ENCODE measurements around the gene ARHGEF5.
"Not testable (repeated sequence)": the region's sequence is repeated elsewhere in the genome, so short reads cannot be mapped to it uniquely, and the experiment has no call there.

ARHGEF5 gene

GRCh38 chr7:144355176-144355822 is at the start of gene ARHGEF5:
Gene ARHGEF5 (plus strand): TSS chr7:144355402. CDS start chr7:144362670, 7,268 bp downstream.
- not testable (repeated sequence) for H3K4me3 ChIP-seq (ENCODE audit: low read length); H3K9ac ChIP-seq (ENCODE audit: low read length); H3K27me3 ChIP-seq (replicated peaks; ENCODE audit: control insufficient read depth, insufficient read depth, low read length); DNase-seq (ENCODE audit: low read depth); H3K9me3 ChIP-seq (ENCODE audit: control insufficient read depth, low read length); H3K36me3 ChIP-seq (ENCODE audit: control insufficient read depth, insufficient read depth, low read length, severe bottlenecking)
- peaks cover 10% of the 10 kb centered on the region for H3K4me1 ChIP-seq (ENCODE audit: control insufficient read depth, insufficient read depth, low read length)

GRCh38 chr7:144309702-144310101 is 45.5 kb upstream of the ARHGEF5 start:
- not testable (repeated sequence) for H3K27me3 ChIP-seq (replicated peaks; ENCODE audit: control insufficient read depth, insufficient read depth, low read length); H3K9me3 ChIP-seq (ENCODE audit: control insufficient read depth, low read length); H3K4me1 ChIP-seq (ENCODE audit: control insufficient read depth, insufficient read depth, low read length); H3K4me3 ChIP-seq (ENCODE audit: low read length); H3K36me3 ChIP-seq (ENCODE audit: control insufficient read depth, insufficient read depth, low read length, severe bottlenecking); DNase-seq (ENCODE audit: low read depth); H3K9ac ChIP-seq (ENCODE audit: low read length)

GRCh38 chr7:144311218-144311617 is 44.0 kb upstream of the ARHGEF5 start:
- H3K9me3 ChIP-seq (ENCODE audit: control insufficient read depth, low read length); H3K4me1 ChIP-seq (ENCODE audit: control insufficient read depth, insufficient read depth, low read length); H3K27me3 ChIP-seq (replicated peaks; ENCODE audit: control insufficient read depth, insufficient read depth, low read length); H3K9ac ChIP-seq (ENCODE audit: low read length); DNase-seq (ENCODE audit: low read depth); H3K4me3 ChIP-seq (ENCODE audit: low read length); H3K36me3 ChIP-seq (ENCODE audit: control insufficient read depth, insufficient read depth, low read length, severe bottlenecking): not testable (repeated sequence)

GRCh38 chr7:144311872-144312469 is 43.2 kb upstream of the ARHGEF5 start, which contains the start of gene OR2A1:
Gene OR2A1 (plus strand): TSS chr7:144312419. CDS start chr7:144318125, 5,706 bp downstream.
- not testable (repeated sequence) for DNase-seq (ENCODE audit: low read depth); H3K4me3 ChIP-seq (ENCODE audit: low read length)

GRCh38 chr7:144317537-144317936 is 37.7 kb upstream of the ARHGEF5 start:
- H3K4me1 ChIP-seq (ENCODE audit: control insufficient read depth, insufficient read depth, low read length); H3K36me3 ChIP-seq (ENCODE audit: control insufficient read depth, insufficient read depth, low read length, severe bottlenecking); H3K27me3 ChIP-seq (replicated peaks; ENCODE audit: control insufficient read depth, insufficient read depth, low read length); H3K9me3 ChIP-seq (ENCODE audit: control insufficient read depth, low read length); DNase-seq (ENCODE audit: low read depth); H3K4me3 ChIP-seq (ENCODE audit: low read length); H3K9ac ChIP-seq (ENCODE audit: low read length): not testable (repeated sequence)

More at GRCh38 chr7:144311872-144312469, 43.2 kb upstream of the ARHGEF5 start, which contains the start of gene OR2A1:
- H3K9me3 ChIP-seq (ENCODE audit: control insufficient read depth, low read length); H3K9ac ChIP-seq (ENCODE audit: low read length); H3K4me1 ChIP-seq (ENCODE audit: control insufficient read depth, insufficient read depth, low read length); H3K27me3 ChIP-seq (replicated peaks; ENCODE audit: control insufficient read depth, insufficient read depth, low read length); H3K36me3 ChIP-seq (ENCODE audit: control insufficient read depth, insufficient read depth, low read length, severe bottlenecking): not testable (repeated sequence)

GRCh38 chr7:144319547-144319946 is 35.7 kb upstream of the ARHGEF5 start:
- DNase-seq (ENCODE audit: low read depth); H3K36me3 ChIP-seq (ENCODE audit: control insufficient read depth, insufficient read depth, low read length, severe bottlenecking); H3K4me3 ChIP-seq (ENCODE audit: low read length); H3K27me3 ChIP-seq (replicated peaks; ENCODE audit: control insufficient read depth, insufficient read depth, low read length); H3K9me3 ChIP-seq (ENCODE audit: control insufficient read depth, low read length); H3K9ac ChIP-seq (ENCODE audit: low read length); H3K4me1 ChIP-seq (ENCODE audit: control insufficient read depth, insufficient read depth, low read length): not testable (repeated sequence)

- not testable (repeated sequence) for H3K4me3 ChIP-seq (ENCODE audit: low read length); H3K27me3 ChIP-seq (replicated peaks; ENCODE audit: control insufficient read depth, insufficient read depth, low read length); DNase-seq (ENCODE audit: low read depth); H3K9me3 ChIP-seq (ENCODE audit: control insufficient read depth, low read length); H3K4me1 ChIP-seq (ENCODE audit: control insufficient read depth, insufficient read depth, low read length); H3K9ac ChIP-seq (ENCODE audit: low read length); H3K36me3 ChIP-seq (ENCODE audit: control insufficient read depth, insufficient read depth, low read length, severe bottlenecking)
These were observed 33.5 kb upstream of the ARHGEF5 start for GRCh38 chr7:144321677-144322206.

- H3K4me3 ChIP-seq (ENCODE audit: low read length); DNase-seq (ENCODE audit: low read depth); H3K4me1 ChIP-seq (ENCODE audit: control insufficient read depth, insufficient read depth, low read length); H3K9ac ChIP-seq (ENCODE audit: low read length); H3K27me3 ChIP-seq (replicated peaks; ENCODE audit: control insufficient read depth, insufficient read depth, low read length); H3K9me3 ChIP-seq (ENCODE audit: control insufficient read depth, low read length); H3K36me3 ChIP-seq (ENCODE audit: control insufficient read depth, insufficient read depth, low read length, severe bottlenecking): not testable (repeated sequence)
These were observed 31.8 kb upstream of the ARHGEF5 start for GRCh38 chr7:144323359-144323758.

- H3K9me3 ChIP-seq (ENCODE audit: control insufficient read depth, low read length); H3K27me3 ChIP-seq (replicated peaks; ENCODE audit: control insufficient read depth, insufficient read depth, low read length); DNase-seq (ENCODE audit: low read depth); H3K36me3 ChIP-seq (ENCODE audit: control insufficient read depth, insufficient read depth, low read length, severe bottlenecking); H3K4me3 ChIP-seq (ENCODE audit: low read length); H3K4me1 ChIP-seq (ENCODE audit: control insufficient read depth, insufficient read depth, low read length); H3K9ac ChIP-seq (ENCODE audit: low read length): not testable (repeated sequence)
These were observed 29.3 kb upstream of the ARHGEF5 start for GRCh38 chr7:144325868-144326267.

- not testable (repeated sequence) for H3K4me3 ChIP-seq (ENCODE audit: low read length); H3K9ac ChIP-seq (ENCODE audit: low read length); DNase-seq (ENCODE audit: low read depth); H3K27me3 ChIP-seq (replicated peaks; ENCODE audit: control insufficient read depth, insufficient read depth, low read length); H3K36me3 ChIP-seq (ENCODE audit: control insufficient read depth, insufficient read depth, low read length, severe bottlenecking); H3K9me3 ChIP-seq (ENCODE audit: control insufficient read depth, low read length); H3K4me1 ChIP-seq (ENCODE audit: control insufficient read depth, insufficient read depth, low read length)
These were observed 25.2 kb upstream of the ARHGEF5 start for GRCh38 chr7:144330044-144330443.

- not testable (repeated sequence) for H3K9me3 ChIP-seq (ENCODE audit: control insufficient read depth, low read length); H3K4me3 ChIP-seq (ENCODE audit: low read length); H3K4me1 ChIP-seq (ENCODE audit: control insufficient read depth, insufficient read depth, low read length); H3K36me3 ChIP-seq (ENCODE audit: control insufficient read depth, insufficient read depth, low read length, severe bottlenecking); H3K27me3 ChIP-seq (replicated peaks; ENCODE audit: control insufficient read depth, insufficient read depth, low read length); H3K9ac ChIP-seq (ENCODE audit: low read length); DNase-seq (ENCODE audit: low read depth)
These were observed 23.8 kb upstream of the ARHGEF5 start for GRCh38 chr7:144331221-144331995.
